WTC11 (cell line): ENCODE data around the gene BRME1. TPM values are rescaled to one million over a fixed set of nuclear protein-coding genes. Genes with fewer than 3 reads are reported as not detected.

ENCODE experiments used
- ATAC-seq: fragments of 200-7000 bp; cut with Tn5 transposase; 2 replicates; pipeline ENCODE4 v1.10.0; 2021; ENCODE audit warnings: mild to moderate bottlenecking, moderate library complexity
- CTCF ChIA-PET: fragments of 300-600 bp; sonication (Branson Sonifier 250); formaldehyde crosslinking; loops from one replicate; lab custom pipeline; 2021; ENCODE audit warnings: antibody characterized with exemption; lab: Charles Lee
- POLR2A ChIA-PET: fragments of 350-600 bp; sonication (Branson Sonifier 250); formaldehyde crosslinking; loops from one replicate; lab custom pipeline; 2021; ENCODE audit warnings: antibody characterized with exemption; lab: Charles Lee
- DNase-seq: peaks from one replicate; pipeline ENCODE4 v3.0.0; 2021; ENCODE audit warnings: low spot score
- H3K27ac Mint-ChIP-seq: 2 replicates; pipeline ENCODE4 v1.8.0; 2021; ENCODE audit warnings: mixed read lengths
- H3K27me3 Mint-ChIP-seq: 2 replicates; pipeline ENCODE4 v1.8.0; 2021; ENCODE audit warnings: low read depth, mild to moderate bottlenecking, moderate library complexity, mixed read lengths
- H3K36me3 Mint-ChIP-seq: 2 replicates; pipeline ENCODE4 v1.8.0; 2021; ENCODE audit warnings: mixed read lengths
- H3K4me1 Mint-ChIP-seq: 2 replicates; pipeline ENCODE4 v1.8.0; 2022; ENCODE audit warnings: mixed read lengths
- H3K4me3 Mint-ChIP-seq: 2 replicates; pipeline ENCODE4 v1.8.0; 2021; ENCODE audit warnings: mild to moderate bottlenecking, moderate library complexity, mixed read lengths
- H3K9me3 Mint-ChIP-seq: 2 replicates; pipeline ENCODE4 v1.8.0; 2021; ENCODE audit warnings: mixed read lengths
- ETV6 ChIP-seq: sonication (generic); formaldehyde crosslinking; IDR thresholded peaks from 2 replicates; pipeline ENCODE4 v1.8.1; 2022; ENCODE audit warnings: mild to moderate bottlenecking, missing genetic modification reagents
- GTF2I ChIP-seq: fragments of 250-450 bp; sonication (Bioruptor Pico); conservative IDR thresholded peaks from 2 replicates; pipeline ENCODE4 v1.4.0; 2021; ENCODE audit warnings: mild to moderate bottlenecking
- HMGA2 ChIP-seq: fragments of 250-450 bp; sonication (Bioruptor Pico); IDR thresholded peaks from 2 replicates; pipeline ENCODE4 v1.4.0; 2021; ENCODE audit warnings: mild to moderate bottlenecking, moderate library complexity
- IRF1 ChIP-seq: sonication (generic); formaldehyde crosslinking; IDR thresholded peaks from 2 replicates; pipeline ENCODE4 v1.8.0; 2023; ENCODE audit warnings: missing genetic modification reagents
- KAT7 ChIP-seq: sonication (generic); formaldehyde crosslinking; IDR thresholded peaks from 2 replicates; pipeline ENCODE4 v1.8.1; 2023; ENCODE audit warnings: missing genetic modification reagents, mild to moderate bottlenecking, borderline replicate concordance
- MAX ChIP-seq: sonication (generic); formaldehyde crosslinking; IDR thresholded peaks from 2 replicates; pipeline ENCODE4 v1.8.0; 2022; ENCODE audit warnings: mild to moderate bottlenecking, missing genetic modification reagents
- MLX ChIP-seq: sonication (generic); formaldehyde crosslinking; IDR thresholded peaks from 2 replicates; pipeline ENCODE4 v1.8.1; 2023; ENCODE audit warnings: mild to moderate bottlenecking, missing genetic modification reagents, moderate library complexity
- NR1H2 ChIP-seq: sonication (generic); formaldehyde crosslinking; IDR thresholded peaks from 2 replicates; pipeline ENCODE4 v1.9.0; 2021; ENCODE audit warnings: mild to moderate bottlenecking, moderate library complexity, missing genetic modification reagents
- PRDM15 ChIP-seq: sonication (generic); formaldehyde crosslinking; IDR thresholded peaks from 2 replicates; pipeline ENCODE4 v1.8.0; 2022; ENCODE audit warnings: missing genetic modification reagents
- PREB ChIP-seq: sonication (generic); formaldehyde crosslinking; IDR thresholded peaks from 2 replicates; pipeline ENCODE4 v1.8.1; 2022; ENCODE audit warnings: mild to moderate bottlenecking, missing genetic modification reagents, moderate library complexity, borderline replicate concordance
- RELA ChIP-seq: sonication (generic); formaldehyde crosslinking; IDR thresholded peaks from 2 replicates; pipeline ENCODE4 v1.8.1; 2022; ENCODE audit warnings: missing genetic modification reagents, mild to moderate bottlenecking, borderline replicate concordance
- SMAD4 ChIP-seq: sonication (generic); formaldehyde crosslinking; IDR thresholded peaks from 2 replicates; pipeline ENCODE4 v1.8.0; 2022; ENCODE audit warnings: mild to moderate bottlenecking, missing genetic modification reagents
- ZMAT4 ChIP-seq: fragments of 250-450 bp; sonication (Bioruptor Pico); IDR thresholded peaks from 2 replicates; pipeline ENCODE4 v1.9.0; 2021; ENCODE audit warnings: mild to moderate bottlenecking
- ZNF138 ChIP-seq: sonication (generic); formaldehyde crosslinking; conservative IDR thresholded peaks from 2 replicates; pipeline ENCODE4 v1.8.1; 2022; ENCODE audit warnings: mild to moderate bottlenecking, moderate library complexity, missing genetic modification reagents
- ZNF219 ChIP-seq: sonication (generic); formaldehyde crosslinking; IDR thresholded peaks from 2 replicates; pipeline ENCODE4 v1.8.0; 2023; ENCODE audit warnings: missing genetic modification reagents, mild to moderate bottlenecking, borderline replicate concordance
- ZNF232 ChIP-seq: sonication (generic); formaldehyde crosslinking; IDR thresholded peaks from 2 replicates; pipeline ENCODE4 v1.8.0; 2022; ENCODE audit warnings: mild to moderate bottlenecking, missing genetic modification reagents
- ZNF317 ChIP-seq: sonication (generic); formaldehyde crosslinking; IDR thresholded peaks from 2 replicates; pipeline ENCODE4 v1.8.1; 2023; ENCODE audit warnings: low read depth, mild to moderate bottlenecking, moderate library complexity, missing genetic modification reagents, borderline replicate concordance
- ZNF512 ChIP-seq: sonication (generic); formaldehyde crosslinking; IDR thresholded peaks from 2 replicates; pipeline ENCODE4 v1.8.1; 2022; ENCODE audit warnings: missing genetic modification reagents, borderline replicate concordance
- ZNF671 ChIP-seq: fragments of 250-450 bp; sonication (Bioruptor Pico); IDR thresholded peaks from 2 replicates; pipeline ENCODE4 v1.8.0; 2021; ENCODE audit warnings: mild to moderate bottlenecking
- total RNA-seq: library from RNA; stranded (reverse); gene quantifications from 3 replicates; pipeline ENCODE4 v1.2.3, GENCODE V29; 2021
- TF ChIP-seq, protein P1 (sequence below): fragments of 250-450 bp; sonication (Bioruptor Pico); conservative IDR thresholded peaks from 2 replicates; pipeline ENCODE4 v1.9.0; 2021; ENCODE audit warnings: mild to moderate bottlenecking

Gene BRME1
- total RNA-seq, 1 experiment from 2014 or later: 5.0 TPM

DNA sequence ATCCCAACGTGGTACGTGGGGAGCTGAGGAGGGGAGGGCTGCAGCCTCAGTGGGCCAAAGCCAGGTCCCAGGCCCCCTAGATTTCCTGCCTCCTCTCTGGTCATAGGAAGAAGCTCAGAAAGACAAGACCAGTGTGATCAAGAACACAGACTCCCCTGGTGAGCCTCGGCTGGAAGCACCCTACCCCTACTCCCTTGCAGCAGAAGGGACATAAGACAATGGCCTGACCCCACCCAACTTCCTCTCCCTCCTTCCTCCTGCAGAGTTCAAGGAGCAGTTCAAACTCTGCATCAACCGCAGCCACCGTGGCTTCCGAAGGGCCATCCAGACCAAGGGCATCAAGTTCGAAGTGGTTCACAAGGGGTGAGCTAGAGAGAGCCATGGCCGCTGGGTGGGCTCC lies 20.8 kb upstream of the BRME1 start (continued):
- TF ChIP-seq PRDM15 (CRISPR knock-in tag): no peak

DNA sequence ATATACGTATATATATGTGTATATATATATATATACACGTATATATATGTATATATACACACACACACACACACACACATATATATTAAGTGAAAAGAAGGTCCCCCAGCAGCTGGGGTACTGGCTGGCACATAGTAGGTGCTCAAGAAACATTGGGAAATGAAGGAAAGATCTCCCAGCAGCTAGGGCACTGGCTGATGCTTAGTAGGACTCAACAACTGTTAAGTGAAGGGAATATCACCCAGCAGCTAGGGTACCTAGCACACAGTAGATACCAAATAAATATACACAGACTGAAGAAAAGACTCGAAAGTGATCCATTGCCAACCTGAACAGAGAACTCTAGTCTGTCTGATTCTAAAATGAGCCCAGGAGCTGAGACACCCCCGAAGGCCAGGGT lies 20.1 kb upstream of the BRME1 start:
- CTCF ChIA-PET: no interaction called here
- TF ChIP-seq HMGA2 (CRISPR knock-in tag): peak; percentile 30; the same call in 1 of the 2 replicates
- TF ChIP-seq, protein P1, sequence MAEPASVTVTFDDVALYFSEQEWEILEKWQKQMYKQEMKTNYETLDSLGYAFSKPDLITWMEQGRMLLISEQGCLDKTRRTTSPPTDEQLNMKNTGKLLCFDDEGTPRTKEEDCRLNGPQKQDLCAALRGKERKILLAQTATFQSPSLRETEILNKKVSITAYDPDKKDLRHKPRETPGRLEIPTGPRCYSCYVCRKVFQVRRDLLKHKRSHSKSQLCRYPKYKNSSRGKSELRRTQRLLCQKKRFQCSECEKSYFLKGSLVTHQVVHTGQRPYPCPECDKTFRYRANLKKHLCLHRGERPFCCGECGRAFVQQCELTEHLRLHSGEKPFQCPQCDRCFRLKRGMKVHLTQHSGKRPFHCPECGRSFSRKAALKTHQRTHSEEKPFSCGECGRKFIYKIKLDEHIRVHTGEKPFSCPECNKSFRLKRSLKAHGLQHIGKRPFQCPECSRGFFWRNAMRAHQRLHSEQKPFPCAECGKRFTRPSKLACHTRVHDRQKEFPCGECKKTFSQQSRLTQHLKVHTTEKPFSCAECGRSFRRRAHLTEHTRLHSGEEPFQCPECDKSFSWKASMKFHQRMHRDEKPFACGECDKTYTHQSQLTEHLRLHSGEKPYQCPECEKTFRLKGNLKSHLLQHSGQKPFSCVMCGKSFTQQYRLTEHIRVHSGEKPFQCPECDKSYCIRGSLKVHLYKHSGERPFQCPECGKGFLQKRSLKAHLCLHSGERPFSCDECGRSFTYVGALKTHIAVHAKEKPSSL (CRISPR knock-in tag): no peak
- no peak for ATAC-seq
- Mint-ChIP-seq H3K4me1 (no peaks in the 10 kb centered on the region), H3K27ac (no peak overlapping the region), H3K36me3 (peaks cover 51% of the 10 kb centered on the region), H3K27me3 (no peaks in the 10 kb centered on the region), H3K9me3 (peaks cover 10% of the 10 kb centered on the region), H3K4me3 (no peak overlapping the region)
- POLR2A ChIA-PET: no interaction called here
- no peak for DNase-seq

- ChIA-PET CTCF (no interaction called here), POLR2A (interaction anchor here (0.6 kb wide), 1 partner anchor 241 kb away, joined by 3 read pairs; no protein-coding TSS in a partner anchor)
- Mint-ChIP-seq H3K27me3 (no peaks in the 10 kb centered on the region), H3K9me3 (peaks cover 16% of the 10 kb centered on the region), H3K36me3 (peaks cover 65% of the 10 kb centered on the region), H3K4me3 (no peak overlapping the region), H3K4me1 (no peaks in the 10 kb centered on the region), H3K27ac (no peak overlapping the region)
- DNase-seq: no peak
- no peak for ATAC-seq
- TF ChIP-seq ZNF219 (no peak), SMAD4 (CRISPR knock-in tag) (no peak), ETV6 (CRISPR knock-in tag) (no peak), GTF2I (CRISPR knock-in tag) (no peak), IRF1 (CRISPR knock-in tag) (no peak), ZNF138 (no peak), MAX (CRISPR knock-in tag) (no peak), ZNF671 (CRISPR knock-in tag) (no peak), ZNF232 (no peak), NR1H2 (CRISPR knock-in tag) (no peak), ZNF317 (CRISPR knock-in tag) (no peak), KAT7 (CRISPR knock-in tag) (no peak), PREB (CRISPR knock-in tag) (no peak), ZMAT4 (CRISPR knock-in tag) (no peak), MLX (CRISPR knock-in tag) (no peak), RELA (CRISPR knock-in tag) (no peak), ZNF512 (no peak)
These were observed 17.5 kb upstream of the BRME1 start for GRCh38 chr19:13923194-13923987.
